NCI-H1694 treated with DMSO at 0.1 percent for 48 hours (cell line): ENCODE results near the gene SGSH.
"Not testable (repeated sequence)": the region's sequence is repeated elsewhere in the genome, so short reads cannot be mapped to it uniquely, and the experiment has no call there.

Source experiments
- DNase-seq: peaks from one replicate; lab custom pipeline; 2025; lab: John Stamatoyannopoulos, UW

The SGSH gene

DNA sequence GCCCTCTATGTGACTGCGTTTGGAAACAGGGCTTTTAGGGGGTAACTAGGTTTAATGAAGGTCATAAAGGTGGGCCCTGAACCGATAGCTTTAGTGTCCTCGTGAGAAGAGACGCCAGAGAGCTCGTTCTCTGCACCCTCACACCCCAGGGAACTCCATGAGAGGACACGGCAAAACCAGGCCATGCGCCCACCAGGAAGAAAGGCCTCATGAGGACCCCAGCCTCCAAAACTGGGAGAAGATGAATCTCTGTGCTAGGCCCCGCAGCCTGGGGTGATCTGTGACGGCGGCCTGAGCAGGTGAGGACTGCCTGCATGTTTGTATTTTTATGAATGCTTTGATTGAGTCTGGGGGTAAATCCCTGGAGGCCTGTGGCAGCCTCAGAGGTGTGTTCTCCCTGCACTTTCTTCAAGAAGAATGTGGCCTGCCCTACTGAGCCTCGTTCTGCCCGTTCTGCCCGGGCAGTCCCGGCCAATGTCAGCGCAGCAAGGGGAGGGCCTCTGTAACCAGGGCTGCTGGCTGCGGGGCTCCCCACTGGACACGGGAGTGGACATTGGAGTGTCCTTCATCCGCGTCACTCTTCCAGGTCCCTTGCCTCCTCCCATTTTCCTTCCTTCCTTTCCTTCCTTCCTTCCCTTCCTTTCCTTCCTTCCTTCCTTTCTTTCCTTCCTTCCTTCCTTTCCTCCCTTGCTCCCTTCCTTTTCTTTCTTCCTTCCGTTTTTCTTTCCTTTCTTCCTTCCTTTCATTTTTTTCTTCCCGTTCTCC, 33.7 kb upstream of the SGSH start:
- no peak for DNase-seq

DNA sequence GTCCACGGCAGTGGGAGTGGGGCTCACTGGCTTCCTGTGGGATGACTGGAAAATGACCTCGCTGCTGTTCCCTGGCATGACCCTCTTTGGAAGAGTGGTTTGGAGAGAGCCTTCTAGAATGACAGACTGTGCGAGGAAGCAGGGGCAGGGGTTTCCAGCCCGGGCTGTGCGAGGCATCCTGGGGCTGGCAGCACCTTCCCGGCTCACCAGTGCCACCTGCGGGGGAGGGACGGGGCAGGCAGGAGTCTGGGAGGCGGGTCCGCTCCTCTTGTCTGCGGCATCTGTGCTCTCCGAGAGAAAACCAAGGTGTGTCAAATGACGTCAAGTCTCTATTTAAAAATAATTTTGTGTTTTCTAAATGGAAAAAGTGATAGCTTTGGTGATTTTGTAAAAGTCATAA, 32.7 kb upstream of the SGSH start:
- peak; percentile 48 for DNase-seq

DNA sequence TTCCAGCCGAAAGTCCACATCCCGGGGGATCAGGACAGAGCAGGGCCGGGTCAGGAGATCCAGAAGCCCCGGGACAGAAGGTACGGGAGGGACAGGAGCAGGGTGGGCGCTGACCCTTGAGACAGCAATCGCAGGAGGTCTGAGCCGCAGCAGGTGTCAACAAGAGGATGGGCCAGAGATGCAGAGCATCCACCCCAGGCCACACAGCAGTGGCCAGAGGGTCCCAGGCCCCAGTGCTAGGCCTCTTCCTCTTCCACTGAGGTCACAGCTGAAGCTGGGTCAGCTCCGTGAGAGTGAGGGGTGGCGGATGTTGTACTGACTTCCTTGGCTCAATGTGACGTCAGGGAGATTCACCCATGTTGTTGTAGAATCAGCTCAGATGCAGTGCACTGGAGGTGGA, 31.8 kb upstream of the SGSH start:
- no peak for DNase-seq

DNA sequence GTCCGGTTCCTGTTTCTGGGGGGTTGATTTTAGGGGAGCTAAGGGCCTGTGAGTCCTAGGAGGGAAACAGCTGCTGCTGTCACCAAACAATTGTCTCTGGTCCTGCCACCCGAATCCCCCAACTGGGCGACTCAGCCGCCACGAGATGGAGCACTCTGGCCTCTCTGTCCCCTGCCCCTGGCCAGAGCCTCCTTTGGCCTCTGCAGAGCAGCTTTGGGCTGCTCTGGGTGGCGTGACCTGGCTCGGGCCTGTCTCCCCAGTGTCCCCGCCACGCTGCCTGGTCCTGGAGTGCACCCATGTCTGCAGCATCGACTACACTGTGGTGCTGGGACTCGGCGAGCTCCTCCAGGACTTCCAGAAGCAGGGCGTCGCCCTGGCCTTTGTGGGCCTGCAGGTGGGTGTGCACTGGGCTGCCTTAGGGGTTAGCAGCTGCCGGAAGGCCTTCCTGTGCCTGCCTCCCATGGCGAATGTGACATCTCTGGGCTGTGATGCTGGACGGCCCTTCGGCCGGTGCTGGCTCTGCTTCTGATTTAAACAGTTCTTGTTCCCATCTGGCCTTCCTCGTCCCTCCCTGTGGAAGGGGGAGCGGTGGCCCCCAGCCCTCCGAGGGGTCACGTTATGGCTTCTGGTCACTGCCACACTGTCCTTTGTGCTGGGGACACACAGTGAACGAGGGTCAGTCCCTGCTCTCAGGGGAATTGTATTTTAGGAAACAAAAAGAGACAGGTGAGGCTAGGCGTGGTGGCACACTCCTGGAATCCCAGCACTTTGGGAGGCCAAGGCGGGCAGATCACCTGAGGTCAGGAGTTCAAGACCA, 29.0 kb upstream of the SGSH start:
- DNase-seq, result no peak

DNA sequence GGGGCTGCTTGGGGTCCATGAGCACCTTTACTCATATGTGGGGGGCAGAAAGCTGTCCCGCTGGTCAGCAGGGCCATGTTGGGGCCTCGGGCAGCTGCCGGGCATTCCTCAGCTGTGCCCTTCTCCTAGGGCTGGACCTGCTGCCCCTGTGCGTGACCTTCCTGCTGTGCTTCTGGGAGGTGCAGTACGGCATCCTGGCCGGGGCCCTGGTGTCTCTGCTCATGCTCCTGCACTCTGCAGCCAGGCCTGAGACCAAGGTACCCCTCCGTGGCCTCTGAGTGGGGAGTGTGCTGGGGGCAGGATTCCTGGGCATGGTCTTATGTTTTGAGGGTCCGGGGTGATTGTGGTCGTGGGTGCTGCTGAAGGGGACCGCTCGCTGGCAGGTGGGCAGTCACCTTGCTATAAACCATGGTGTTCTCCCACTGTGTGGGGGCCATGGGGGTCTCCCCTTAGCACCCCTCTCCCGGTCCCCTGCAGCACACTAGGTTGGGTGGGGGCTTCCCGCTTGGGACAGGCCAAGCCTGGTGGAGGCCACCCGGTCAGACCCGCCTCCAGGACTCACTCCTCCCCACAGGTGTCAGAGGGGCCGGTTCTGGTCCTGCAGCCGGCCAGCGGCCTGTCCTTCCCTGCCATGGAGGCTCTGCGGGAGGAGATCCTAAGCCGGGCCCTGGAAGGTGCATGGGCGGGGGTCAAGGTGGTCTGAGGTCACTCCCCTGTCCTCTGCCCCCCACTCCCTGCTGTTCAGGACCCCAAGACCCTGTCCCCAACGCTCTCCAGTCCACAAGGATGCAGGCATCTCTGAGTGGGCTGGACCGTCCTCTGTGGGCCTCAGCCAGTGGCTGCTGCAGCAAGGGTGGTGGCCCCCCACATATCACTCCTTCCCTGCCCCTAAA, 28.1 kb upstream of the SGSH start:
- DNase-seq, result no peak

DNA sequence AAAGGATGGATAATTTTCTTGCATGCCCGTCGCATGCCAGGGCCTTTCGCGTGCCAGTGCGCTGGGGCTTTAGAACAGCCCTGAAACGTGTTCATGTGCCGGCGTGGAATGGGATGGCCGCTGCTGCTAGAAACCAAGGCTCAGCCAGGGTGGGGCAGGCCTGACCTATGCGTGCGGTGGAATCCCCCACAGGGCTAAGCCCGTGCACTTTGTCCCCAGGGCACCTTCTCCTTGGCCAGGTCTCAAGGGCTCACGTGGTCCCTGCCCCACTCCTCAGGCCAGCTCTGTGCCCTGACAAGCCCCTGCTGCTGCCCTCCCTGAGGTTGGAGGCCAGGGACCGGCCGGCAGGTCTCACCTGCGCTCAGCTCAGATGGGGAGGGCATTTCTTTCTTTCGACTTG, 27.4 kb upstream of the SGSH start:
- DNase-seq, result no peak

DNA sequence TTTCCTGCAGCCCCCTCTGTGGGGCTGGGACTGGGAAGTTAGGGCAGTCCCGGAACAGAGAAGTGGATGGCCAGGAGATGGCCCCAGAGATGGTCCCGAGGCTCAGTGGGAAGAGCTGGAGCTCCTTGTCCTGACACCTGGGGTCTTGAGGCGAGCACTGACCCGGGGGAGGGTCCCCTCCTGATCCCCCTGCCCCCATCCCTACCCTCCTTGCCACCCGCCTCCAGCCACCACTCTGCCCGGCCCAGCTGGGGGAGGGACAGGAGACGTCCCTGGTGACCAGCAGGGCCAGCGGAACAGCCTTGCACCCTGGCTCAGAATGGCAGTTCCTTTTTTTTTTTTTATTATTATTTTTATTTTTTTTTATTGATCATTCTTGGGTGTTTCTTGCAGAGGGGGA, 26.6 kb upstream of the SGSH start:
- DNase-seq, result no peak

DNA sequence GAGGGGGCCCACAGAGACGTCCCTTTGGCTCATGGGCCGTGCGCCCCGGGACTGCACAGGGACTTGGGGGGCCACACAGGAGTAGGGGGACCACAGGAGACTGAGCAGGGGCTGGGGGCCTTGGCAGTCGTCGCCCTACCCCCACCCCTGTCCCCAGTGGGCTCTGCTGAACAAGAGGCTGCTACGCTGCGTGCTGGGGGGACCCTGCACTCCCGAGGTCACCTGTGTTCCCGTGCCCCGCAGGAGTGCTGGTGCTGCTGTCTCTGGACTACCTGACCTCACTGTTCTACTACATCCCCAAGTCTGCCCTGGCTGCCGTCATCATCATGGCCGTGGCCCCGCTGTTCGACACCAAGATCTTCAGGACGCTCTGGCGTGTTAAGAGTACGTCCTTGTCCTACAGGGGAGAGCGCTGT, 26.1 kb upstream of the SGSH start:
- DNase-seq, result no peak

DNA sequence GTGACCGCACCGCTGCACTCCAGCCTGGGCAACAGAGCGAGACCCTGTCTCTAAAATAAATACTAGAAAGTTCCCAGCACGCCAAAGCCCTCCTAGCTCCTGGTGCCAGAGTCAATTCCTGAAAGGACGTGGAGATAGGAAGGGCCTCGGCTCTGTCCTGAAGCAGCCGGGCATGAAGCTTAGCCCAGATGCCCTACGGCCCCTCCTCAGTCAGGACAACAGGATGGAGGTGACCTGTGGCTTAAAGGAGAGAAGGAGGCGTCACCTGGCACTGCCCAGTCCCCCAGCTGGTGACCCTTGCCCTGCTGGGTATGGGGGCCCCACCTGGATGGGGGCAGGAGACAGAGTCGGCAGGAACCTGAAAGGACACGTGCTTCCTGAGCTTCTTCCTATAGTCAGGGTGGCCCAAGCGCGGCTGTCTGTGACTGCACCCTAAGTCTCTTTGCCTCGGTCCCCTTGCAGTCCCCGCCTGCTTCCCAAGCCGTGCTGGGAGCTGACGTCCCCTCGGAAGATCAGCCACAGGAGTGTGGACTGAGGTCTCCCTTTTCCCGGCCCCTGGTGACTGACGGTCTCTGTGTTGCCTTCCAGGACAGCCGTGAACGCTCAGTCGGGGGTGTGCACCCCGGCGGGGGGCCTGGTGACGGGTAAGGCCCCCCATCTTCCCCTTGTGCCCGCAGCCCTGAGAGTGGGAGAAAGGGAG, 25.6 kb upstream of the SGSH start:
- DNase-seq, result no peak

DNA sequence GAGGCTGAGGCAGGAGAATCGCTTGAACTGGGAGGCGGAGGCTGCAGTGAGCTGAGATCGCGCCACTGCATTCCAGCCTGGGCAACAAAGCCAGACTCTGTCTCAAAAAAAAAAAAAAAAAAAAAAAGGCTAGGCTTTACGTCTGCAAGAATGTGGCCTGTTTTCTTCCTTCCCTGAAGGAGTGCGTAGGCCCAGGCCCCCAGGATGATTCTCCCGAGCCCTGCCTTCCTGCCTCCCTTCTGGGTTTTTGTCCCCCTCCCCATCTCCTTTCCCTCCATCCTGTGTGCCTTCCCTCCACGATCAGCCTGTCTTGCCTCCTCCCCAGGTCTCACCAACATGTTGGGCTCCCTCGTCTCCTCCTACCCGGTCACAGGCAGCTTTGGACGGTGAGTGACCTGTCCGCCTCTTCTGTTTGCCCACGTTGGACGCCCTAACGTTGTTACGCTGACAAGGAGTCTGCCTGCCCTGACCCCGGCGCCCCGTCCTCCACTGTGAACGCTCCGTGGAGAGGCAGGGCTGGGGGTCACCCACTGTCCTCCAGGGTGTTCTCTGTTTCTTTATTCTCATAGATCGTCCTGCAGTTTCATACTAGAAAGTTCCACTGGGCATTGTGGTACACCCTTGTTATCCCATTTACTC, 24.9 kb upstream of the SGSH start:
- DNase-seq, result no peak

DNA sequence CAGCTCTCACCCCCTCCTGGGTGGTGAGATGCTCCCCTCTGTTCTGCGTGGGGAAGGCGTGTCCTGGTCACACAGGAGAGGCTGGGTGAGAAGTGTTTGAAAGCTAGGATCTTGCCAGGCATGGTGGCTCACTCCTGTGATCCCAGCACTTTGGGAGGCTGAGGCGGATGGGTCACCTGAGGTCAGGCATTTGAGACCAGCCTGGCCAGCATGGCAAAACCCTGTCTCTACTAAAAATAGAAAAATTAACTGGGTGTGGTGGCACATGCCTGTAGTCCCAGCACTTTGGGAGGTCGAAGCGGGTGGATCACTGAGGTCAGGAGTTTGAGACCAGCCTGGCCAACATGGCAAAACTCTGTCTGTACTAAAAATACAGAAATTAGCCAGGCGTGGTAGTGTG, 24.3 kb upstream of the SGSH start:
- not testable (repeated sequence) for DNase-seq

DNA sequence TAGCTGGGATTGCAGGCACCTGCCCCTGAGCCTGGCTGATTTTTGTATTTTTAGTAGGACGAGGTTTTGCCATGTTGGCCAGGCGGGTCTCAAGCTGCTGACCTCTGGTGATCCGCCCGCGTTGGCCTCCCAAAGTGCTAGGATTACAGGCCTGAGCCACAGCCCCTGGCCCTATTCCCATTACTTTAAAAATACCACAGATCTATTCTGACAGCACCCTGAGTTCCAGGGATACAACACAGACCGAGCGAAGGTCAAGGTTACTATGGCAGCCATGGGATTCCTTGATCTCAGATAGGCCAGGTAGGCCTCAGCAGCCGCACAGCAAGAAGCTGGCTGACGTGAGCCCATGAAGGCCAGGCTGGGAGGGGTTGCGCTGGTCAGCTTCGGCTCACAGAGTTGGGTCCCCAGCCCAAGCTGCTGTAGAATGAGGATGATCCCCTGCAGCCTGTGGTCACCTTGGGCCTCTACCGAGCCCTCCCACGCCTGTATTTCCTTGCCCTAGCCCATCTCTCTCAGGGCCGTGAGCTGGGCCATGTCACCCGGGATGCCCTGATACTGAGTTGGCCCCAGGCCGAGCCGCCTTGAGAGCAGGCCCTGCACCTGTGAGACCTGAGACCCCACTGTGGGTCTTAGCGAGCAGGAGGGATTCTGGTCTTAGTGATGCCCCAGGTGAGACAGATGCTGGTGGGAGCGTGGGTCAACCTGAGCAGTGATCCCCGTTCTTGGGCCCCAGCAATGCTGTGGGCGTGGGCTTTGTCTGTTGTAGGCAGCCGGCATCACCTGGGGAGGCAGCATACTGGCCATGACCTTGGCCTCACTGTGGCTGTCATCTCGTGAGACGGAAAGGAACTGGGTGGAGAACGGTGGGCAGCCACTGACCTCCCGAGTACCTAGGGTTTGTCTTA, 23.6 kb upstream of the SGSH start:
- no peak for DNase-seq

DNA sequence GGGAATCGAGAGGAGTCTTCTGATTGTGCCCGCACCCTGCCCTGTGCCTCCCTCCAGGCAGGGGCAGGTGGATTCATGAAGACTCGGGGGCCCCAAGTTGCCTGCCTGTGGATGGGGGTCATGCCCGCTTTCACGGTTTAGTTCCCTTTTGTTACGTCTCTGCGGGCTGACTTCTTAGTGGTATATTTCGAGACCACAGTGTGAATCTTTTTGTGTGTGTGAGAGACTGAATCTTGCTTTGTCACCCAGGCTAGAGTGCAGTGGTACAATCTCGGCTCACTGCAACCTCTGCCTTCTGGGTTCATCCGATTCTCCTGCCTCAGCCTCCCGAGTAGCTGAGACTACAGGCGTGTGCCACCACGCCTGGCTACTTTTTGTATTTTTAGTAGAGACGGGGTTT, 22.4 kb upstream of the SGSH start:
- no peak for DNase-seq

DNA sequence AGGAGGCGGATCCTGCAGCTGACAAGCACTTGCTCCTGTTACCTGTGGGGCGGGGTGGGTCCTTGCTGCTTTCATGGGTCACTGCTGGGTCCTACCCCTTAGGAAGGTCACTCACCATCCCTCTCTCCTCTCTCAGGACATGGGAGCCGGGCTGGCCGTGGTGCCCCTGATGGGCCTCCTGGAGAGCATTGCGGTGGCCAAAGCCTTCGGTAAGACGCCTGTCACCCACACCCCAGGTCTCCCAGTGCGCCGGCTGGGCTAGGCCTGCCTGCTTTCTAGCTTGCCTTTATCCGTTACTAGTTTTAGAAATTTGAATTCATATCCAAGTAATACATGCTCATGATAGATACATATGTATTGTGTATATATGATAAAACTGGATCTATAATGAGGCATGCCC, 17.3 kb upstream of the SGSH start:
- DNase-seq, result no peak

DNA sequence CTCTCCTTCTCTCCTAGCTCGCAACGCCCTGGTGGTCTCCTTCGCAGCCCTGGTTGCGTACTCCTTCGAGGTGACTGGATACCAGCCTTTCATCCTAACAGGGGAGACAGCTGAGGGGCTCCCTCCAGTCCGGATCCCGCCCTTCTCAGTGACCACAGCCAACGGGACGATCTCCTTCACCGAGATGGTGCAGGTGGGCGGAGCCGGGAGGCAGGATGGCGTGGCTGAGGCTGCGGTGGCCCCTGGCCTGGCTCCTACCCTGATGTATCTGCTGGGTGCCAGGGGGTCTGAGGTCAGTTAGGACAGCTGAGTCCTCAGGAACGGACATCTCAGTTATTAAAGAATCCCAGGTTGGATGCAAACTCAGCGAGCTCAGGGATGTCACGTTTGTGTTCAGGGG, 16.8 kb upstream of the SGSH start:
- DNase-seq, result no peak

DNA sequence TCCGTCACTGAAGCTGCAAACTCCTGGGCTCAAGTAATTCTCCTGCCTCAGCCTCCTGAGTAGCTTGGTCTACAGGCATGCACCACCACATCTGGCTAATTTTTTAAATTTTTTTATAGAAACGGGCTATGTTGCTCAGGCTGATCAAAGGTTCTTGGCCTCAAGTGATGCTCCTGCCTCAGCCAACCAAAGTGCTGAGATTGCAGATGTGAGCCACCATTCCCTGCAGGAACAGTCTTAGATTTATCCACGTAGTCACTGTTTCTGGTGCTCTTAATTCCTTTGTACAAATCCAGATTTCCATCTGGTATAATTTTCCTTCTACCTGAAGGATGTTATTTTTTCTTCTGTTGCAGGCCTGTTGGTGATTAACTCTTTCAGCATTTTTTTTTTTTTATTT, 13.1 kb upstream of the SGSH start:
- DNase-seq, result no peak

DNA sequence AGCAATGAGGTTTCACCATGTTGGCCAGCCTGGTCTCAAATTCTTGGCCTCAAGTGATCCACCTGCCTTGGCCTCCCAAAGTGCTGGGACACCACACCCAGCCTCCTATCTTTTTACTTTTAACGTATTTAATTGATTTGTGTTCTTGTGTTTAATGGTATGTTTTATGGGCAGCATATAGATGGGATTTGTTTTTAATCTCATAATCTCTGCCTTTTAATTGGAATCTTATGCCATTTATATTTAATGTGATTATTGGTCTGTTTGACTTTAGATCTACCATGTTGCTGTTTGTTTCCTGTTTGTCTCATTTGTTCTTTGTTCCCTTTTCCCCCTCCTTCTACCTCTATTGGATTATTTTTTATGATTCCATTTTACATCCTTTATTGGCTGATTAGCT, 12.3 kb upstream of the SGSH start:
- DNase-seq, result no peak

DNA sequence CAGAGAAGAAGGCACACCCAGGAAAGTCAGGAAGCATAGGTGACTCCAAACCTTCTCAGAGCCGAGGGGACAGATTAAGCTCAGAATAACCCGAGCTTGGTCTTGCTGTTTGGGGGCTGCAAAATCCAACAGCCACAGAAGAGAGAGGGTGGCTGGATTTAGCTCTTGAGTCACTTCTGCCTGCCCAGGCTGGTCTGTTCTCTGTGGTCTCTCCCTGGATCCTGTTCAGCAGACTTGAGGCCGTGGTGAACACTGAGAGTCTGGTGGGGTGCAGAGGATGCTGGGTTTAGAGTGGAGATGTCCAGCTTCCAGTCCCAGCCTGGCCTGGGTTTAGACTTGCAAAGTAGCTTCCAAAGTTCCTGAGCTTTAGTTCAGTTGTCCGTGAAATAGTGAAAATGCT, 8.9 kb upstream of the SGSH start:
- no peak for DNase-seq

DNA sequence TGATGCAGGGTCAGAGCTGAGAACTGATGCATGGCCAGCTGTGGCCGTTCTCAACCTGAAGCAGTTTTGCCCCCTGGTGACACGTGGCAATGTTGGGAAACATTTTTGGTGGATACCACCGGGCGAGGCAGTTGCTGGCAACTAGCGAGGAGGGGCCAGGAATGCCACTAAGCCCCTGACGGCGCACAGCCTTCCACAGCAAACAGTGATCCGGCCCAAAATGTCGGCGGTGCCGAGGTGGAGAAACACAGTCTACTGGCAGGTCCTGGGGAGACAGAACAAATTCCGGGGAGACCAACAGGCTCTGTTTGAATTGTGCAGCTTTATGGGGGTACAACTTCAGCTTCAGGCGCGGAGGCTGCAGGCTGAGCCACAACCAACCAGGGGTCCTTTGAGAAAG, 8.3 kb upstream of the SGSH start:
- no peak for DNase-seq

DNA sequence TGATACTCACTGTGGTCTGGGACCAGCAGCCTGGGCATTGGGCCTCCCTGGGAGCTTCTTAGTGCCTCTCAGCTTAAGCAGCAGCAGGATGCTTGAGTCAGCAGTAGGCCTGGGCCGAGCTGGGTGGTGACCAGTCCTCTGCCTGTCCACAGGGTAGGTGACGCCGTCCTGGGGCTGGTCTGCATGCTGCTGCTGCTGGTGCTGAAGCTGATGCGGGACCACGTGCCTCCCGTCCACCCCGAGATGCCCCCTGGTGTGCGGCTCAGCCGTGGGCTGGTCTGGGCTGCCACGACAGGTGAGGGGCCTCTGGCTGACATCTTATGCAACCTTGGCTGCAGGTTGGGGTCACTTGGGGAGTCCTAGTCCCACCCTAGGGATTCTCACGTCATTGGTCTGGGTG, 7.5 kb upstream of the SGSH start:
- no peak for DNase-seq
